HG03175 (cell line): ENCODE results near the gene CCDC74A.
"Not testable (repeated sequence)": the region's sequence is repeated elsewhere in the genome, so short reads cannot be mapped to it uniquely, and the experiment has no call there.

Source experiments
- ATAC-seq: cut with Tn5 transposase; IDR thresholded peaks from one replicate; pipeline ENCODE4 v1.9.1; 2021; ENCODE audit warnings: mild to moderate bottlenecking, moderate library complexity; ENCODE audit not compliant: unreplicated experiment

CCDC74A gene

DNA sequence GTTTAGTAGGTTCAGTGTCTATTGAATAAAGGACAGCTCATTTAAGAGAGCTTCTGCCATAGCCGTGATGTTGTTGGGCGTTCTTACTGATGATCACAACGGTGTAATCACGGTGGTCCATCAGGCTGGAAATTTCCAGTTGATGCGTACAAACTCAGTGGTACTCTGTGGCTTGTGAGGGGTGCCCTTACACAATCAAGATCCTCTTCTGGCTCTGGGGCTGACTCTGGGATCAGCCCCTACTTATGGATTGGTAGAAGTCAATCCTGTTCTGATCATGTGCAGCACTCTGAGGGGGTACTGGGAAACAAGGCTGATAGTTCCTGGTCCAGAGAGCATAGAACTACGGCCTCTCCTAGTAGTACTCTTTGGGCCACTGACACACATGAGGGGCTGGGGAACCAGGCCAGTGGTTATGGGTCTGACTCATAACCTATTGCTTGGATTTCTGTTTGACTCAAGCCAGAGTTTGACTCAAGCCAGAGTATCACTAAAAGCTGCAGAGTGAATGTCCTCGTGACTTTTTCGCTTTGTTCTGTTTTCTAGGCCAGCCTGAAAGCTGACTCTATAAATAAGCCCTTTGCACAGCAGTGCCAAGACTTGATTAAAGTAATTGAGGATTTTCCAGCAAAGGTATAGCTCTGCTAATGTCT lies 29.2 kb upstream of the CCDC74A start:
- ATAC-seq: peak; percentile 82

DNA sequence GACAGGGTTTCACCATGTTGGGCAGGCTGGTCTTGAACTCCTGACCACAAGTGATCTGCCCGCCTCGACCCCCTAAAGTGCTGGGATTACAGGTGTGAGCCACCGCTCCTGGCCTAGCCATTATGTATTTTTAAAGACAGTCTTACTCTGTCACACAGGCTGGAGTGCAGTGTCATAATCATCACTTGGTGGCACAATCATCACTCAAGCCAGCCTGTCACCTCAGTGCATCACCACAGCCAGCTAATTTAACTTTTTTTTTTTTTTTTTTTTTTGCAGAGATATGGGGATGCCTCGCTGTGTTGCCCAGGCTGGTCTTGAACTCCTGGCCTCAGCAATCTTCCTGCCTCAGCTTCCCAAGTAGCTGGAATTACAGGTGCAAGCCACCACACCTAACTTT lies 24.1 kb upstream of the CCDC74A start:
- ATAC-seq: not testable (repeated sequence)

DNA sequence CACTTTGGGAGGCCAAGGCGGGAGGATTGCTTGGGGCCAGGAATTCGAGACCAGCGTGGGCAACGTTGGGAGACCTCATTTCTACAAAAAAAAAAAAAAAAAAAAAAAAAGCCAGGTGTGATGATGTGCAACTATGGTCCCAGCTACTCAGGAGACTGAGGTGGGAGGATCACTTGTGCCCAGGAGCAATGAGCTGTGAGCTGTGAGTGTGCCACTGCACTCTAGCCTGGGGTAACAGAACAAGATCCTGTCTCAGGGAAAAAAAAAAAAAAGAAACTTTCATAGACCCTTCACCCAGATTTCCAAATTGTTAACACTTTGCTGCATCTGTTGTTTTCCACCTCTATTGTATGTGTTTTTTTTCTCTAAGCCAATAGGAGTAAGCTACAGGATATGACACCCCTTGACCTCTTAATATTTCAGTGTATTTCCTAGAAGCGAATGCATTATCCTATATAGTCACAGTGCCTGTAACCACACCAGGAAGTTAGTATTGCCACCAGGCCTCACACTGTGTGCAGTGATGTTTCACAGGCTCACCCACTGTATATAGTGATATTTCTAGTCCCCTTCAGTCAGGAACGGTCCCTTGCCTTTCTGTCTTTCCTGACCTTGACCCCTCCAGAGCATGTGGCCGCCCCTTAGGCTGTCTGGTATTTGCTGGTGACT lies 23.5 kb upstream of the CCDC74A start:
- not testable (repeated sequence) for ATAC-seq

DNA sequence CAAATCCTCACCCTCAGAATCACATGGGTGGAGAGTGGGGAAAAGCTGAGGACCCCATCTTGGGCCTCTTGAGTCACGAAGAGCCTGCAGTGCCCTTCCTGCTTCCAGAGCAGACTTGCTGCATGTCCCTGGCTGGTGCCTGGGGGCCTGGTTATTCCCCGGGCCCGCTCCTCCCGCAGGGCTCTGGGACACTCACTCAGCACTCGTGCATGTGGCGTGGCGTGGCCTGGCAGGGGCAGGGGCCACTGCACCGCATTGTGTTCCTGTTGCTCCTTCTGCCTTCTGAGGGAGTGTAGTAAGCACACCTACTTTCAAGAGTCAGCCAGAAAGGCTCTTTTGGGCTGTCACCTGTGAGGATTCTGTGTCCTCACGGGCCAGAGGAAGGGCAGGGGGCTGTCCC lies 18.1 kb upstream of the CCDC74A start:
- no peak for ATAC-seq

DNA sequence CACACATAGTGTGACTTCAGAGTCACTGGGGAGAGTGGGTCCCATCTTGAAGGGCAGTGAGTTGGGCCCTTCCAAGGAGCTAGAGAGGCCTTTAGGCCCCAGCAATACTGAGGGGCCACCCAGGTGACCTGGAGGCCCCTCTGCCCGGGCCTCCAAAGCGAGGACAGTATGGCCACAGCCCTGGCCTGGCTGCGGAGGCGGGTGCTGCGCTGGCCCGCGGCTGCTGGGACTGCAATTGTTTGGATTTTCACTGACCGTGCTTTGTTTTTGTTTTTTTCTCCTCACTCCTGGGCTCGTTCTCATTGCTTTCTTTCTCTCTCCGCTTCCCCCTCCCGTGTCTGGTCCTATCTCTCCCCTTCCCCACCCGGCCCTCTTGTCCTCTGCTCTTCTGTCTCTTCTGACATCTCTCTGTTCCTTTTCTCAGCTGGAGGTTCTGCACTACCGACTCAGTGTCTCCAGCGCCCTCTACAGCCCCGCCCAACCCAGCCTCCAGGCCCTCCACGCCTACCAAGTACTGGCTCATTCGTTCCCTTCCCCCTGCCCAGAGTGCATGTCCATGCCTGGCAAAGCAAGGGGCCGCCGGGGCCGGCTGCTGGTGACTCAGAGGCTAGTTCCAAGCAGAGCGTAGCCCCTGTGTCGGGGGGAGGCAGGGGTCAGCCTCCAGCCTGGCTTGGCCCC lies 16.3 kb upstream of the CCDC74A start:
- not testable (repeated sequence) for ATAC-seq

DNA sequence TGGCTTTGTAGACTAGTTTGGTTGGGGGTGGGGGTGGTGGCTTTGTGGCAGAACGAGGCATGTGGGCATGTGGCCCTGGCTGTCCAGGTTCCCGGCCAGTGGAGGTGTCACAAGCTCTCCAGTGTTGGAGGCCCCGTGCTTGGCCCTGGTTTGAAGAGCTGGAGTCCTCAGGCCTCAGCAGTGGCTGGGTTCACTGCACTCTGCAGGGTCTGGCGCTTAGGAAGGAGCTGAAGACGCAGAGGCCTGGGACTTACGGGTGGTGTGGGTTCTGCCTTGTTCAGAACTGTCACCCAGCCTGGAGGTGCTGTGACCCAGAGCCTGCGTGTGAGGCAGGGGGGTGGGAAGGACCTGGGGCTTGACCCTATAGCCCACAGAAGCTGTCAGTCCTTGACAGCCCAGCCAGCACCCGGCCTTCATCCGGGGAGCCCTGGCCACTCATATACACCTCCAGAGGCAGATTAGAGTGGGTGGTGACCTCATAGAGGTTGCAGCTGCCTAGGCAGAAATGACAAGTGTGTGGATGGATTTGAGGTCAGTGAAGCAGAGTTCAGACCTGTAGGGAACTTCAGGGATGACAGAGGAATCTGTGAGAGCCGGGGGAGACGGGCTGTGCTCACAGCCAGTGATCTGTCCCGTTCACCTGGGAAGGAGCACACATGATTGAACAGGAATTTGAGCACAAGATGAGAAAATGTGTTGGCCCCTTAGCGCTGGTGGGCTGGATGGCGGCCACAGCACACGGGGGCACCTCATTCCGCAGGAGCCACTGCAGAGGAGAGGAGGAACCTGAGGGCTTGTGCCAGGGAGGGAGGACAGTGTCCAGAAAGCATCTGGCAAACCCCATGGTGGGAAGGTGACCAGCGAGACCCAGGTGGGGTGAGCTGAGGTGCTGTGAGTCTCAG lies 15.5 kb upstream of the CCDC74A start:
- ATAC-seq: not testable (repeated sequence)

DNA sequence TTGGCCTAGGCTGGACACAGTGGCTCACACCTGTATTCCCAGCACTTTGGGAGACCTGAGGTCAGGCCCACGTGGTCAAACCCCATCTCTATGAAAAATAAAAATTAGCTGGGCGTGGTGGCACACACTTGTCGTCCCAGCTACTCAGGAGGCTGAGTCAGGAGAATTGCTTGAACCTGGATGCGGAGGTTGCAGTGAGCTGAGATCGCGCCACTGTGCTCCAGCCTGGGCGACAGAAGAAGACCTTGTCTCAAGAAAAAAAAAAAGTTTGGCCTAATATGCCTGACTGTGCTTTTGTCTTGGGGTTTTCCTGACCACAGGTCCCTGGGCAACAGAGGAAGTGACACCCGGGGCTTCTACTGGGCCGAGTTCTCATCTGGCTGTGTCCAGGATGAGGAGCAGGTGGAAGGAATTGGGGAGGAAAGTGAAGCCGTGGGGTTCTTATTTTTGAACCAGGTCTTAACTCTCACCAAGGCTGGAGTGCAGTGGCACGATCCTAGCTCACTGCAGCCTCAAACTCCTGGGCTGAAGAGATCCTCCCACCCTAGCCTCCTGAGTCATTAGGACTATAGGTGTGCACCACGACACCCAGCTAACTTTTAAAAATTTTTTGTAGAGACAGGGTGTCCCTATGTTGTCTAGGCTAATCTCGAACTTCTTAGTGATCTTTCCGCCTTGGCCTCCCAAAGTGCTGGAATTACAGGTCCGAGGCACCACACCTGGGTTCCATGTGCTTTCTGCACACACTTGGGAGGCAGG lies 13.1 kb upstream of the CCDC74A start:
- ATAC-seq: peak; percentile 72

DNA sequence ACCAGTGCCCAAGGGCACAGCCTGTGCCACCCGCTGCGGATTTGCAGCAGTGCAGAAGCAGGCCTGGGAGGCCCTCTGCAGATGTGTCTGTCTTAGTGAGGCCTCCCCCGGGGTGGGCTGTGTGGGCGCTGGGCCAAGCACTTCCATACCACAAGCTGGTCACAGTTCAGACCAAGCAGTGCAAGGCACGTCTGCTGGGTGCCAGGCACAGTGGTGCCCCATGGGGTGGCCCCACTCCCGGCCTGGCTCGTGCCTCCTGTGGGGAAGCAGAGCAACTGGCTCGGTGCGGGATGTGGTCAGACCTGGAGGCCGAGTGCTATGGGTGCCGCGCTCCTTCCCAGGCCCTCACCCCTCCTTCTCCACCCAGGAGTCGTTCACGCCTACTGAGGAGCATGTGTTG lies 12.5 kb upstream of the CCDC74A start:
- ATAC-seq: not testable (repeated sequence)

DNA sequence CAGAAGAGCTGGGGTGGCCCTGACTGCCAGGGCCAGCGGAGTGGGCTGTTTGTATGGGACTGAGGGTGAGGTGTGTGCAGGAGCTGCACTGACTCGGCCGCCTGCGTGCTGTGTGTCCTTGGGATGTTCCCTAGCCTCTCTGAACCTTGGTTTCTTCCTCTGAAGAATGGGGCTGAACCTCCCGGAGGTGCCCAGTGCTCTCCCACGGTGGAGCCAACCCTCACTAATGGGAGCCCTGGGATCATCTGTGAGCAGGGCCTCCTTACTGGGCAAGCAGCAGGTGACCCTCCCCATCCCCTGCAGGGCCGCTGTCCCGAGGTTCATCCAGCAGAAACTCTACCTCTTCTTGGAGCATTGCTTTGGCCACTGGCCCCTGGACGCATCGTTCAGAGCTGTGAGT lies 11.7 kb upstream of the CCDC74A start:
- ATAC-seq: no peak

DNA sequence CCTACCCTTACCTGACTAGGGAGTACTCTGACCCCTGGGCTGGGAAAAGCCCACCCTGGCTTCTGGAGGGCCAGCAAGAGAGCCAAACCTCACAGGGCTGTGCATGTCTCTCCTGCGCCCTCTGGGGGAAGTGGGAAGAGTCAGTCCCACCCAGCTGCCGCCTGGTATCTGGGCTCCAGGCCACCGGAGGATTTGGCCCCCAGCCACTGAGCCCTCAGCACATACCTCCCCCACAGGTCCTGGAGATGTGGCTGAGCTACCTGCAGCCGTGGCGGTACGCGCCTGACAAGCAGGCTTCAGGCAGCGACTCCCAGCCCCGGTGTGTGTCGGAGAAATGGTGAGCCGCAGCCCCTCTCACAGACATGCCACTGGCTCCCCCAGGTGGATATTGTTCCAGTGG lies 11.1 kb upstream of the CCDC74A start:
- ATAC-seq: not testable (repeated sequence)

DNA sequence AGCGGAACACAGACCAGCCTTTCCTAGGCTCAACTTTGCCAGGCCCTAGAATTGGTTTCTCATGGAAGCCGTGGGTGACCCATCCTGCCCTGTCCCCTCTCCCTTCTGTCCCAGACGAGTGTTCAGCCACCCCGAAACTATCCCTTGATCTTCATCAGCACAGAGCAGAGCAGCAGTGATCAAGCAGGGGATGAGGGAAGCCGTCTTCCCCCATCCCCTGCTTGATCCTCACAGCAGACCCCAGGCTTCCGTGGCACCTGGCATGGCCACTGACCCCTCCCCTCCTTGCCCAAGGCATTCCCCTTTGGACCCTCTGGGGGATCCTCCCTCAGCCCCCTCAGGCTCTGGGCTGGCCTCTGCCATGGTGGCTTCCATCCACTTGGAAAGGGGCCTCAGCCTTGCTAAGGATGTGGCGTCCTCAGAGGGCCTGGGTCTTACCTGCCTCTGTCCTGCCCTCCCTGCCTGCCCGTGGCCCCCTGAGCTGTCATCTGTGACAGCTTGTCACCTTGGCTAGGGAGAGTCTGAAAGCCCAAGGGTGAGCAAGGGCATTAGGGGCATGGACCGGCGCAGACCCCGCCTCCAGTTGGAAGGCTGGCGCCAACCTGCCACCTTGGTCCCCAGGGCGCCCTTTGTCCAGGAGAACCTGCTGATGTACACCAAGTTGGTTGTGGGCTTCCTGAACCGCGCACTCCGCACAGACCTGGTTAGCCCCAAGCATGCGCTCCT lies 10.4 kb upstream of the CCDC74A start:
- no peak for ATAC-seq

DNA sequence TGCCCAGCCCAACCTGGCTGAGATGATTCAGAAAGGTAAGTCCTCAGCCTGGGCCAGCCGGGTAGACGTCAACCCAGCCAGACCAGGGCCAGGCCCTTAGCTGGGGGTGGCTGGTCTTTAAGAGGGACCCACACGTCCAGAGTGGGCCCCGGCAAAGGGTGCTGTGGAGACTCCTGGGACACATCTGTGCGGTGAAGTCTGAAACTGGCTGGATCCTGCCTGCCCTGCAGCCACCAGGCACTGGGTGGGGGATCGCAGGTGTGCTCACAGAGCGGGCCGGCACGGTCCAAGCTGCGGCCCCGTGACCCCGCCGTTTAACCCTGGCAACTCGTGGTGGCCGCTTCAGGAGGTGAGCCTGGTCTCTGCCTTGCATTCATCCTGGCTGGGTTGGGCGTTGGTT lies 9.8 kb upstream of the CCDC74A start:
- not testable (repeated sequence) for ATAC-seq

DNA sequence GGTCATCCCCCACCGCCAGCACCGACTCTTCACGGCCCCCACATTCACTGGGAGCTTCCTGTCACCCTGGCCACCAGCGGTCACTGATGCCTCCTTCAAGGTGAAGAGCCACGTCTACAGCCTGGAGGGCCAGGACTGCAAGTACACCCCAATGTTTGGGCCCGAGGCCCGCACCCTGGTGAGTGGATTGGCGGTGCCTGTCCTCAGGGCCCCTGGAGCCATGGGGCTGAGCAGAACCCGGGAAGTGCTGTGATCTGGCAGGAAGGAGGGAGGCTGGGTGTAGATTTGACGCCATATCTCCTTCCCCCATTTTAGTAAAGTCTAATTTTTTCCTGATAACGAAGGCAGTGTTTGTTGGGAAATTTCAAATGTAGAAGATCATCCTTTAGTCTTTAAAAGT lies 9.2 kb upstream of the CCDC74A start:
- not testable (repeated sequence) for ATAC-seq

DNA sequence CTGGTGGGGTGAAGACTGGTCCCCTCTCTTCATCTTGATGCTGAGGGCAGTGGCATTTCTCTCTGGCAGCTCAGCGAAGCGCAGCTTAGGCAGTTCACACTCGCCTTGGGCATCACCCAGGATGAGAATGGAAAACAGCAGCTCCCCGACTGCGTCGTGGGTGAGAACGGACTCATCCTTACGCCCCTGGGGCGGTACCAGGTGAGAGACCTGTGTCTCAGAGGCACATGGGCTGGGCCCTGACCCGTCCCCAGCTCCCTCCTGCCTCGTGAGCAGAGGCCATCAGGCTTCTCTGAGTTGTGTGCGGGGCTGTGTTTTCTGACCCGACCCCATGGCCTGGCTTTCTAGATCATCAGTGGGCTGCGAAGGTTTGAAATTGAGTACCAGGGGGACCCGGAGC lies 8.2 kb upstream of the CCDC74A start:
- ATAC-seq: no peak

DNA sequence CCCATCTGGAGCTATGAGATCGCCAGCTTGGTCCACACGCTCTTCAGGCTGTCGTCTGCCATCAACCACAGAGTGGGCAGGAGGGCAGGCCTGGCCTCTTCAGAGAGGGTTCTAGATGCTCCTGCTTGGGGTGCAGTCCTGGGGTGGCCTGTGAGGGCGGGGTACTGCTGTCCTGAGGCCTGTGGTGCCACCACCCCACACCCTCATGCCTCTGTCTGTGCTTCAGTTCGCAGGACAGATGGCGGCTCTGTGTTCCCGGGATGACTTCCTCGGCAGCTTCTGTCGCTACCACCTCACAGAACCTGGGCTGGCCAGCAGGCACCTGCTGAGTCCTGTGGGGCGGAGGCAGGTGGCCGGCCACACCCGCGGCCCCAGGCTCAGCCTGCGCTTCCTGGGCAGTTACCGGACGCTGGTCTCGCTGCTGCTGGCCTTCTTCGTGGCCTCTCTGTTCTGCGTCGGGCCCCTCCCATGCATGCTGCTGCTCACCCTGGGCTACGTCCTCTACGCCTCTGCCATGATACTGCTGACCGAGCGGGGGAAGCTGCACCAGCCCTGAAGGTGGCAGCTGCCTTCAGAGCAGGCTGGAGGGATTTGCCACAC lies 7.7 kb upstream of the CCDC74A start:
- ATAC-seq: not testable (repeated sequence)

DNA sequence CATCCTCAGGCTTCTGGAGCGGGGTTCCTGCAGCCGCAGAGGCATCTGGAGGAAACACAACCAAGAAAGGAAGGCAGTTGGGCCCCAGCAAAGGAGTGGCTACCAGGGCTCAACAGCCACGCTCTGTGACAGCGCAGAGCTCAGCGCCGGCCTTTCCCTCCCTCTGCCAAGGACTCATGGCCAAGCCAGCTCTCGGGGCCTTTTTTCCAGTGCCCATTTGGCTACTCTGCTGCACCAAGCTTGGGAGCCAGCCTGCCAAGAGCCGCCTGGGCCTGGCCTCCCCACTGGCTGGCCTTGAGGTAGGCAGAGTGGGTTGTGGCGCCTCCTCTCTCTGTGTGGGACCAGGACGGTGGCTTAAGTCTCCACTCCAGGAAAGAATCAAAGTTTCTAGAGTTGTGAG lies 7.2 kb upstream of the CCDC74A start:
- ATAC-seq: no peak

DNA sequence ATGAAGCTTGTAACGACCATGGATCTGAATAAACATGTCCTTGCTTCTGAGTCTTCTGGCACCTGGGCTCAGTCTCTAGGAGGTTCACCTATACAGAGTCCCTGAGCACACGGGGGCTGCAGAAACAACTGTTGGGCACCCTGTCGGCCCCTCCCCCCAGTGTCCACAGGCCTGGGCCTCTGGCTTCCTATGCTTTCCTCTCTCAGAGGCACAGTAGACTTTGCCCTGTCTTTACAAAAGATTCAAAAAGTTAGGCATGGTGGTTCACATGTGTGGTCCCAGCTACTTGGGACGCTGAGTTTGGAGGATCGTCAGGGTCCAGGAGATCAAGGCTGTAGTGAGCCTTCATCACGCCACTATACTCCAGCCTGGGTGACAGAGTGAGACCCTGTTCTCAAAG lies 6.2 kb upstream of the CCDC74A start:
- ATAC-seq: not testable (repeated sequence)

DNA sequence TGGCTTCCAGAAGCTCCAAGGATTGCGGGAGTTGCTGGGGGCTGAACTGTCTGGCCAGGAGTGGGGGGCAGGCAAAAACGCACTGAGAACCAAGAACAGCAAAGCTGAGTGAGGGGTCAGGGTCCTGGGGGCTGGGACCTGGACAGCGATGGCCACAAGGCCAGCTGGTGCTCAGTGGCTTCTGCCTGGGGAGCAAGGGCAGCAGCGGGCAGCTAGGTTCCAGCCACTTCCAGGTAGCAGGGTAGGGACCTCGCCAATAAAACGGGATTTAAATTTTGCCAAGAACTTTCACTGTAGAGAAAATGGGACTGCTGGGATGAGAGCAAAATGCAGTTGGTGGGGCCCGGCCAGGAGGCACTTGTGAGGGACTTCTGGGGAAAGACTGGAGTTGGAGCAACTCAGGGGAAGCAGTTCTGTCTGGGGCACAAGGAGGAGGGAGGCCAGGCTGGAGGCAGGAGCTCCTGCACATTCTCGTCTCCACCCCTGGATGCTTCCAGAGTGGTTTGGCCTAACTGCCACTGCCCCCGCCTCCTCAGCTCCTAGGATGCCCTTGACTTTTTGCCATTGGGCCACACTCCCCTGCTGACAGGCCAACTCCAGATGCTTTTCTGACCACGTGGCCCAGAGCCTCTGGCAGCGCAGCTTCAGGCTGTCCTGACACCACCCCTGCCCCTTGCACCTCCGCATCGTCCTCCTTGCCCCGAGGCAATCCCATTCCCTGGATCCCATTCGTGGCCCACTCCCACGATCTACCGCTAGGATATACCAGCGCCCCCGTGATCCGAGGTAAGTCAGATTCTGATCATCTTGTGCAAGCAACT lies 5.5 kb upstream of the CCDC74A start:
- ATAC-seq: no peak
